ENCODE data around the gene TCP11.
A peak's percentile ranks its signal among the peaks of the same experiment; 100 is the strongest.

The TCP11 gene

DNA sequence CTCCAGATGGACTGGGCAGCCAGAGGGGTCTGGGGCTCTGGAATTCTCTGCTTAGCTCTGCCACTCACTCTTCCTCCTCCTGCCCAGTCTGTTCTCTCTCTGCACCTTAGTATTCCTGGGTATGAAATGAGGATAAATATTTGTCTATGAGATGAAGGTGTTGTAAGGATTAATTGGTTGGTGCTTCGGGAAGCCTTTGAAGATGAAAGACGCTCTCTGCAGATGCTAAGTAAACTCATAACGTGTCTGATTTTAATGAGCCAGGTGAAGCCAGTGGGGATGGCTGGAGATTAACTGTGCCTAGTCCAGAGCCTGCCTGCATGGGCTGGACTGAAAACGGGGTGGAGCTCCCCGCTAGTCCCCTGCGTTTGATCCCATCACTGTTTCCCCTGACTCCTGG, 23.1 kb upstream of the TCP11 start:
- Histone ChIP-seq H3K4me1 (ENCODE audit: control insufficient read depth in 5 of 5, insufficient read depth in 5 of 5, low read length in 5 of 5) (peaks cover 2 to 48% (median 34%) of the 10 kb centered on the region in 5 donors), H3K27me3 (ENCODE audit: control insufficient read depth in 5 of 5, insufficient read depth in 4 of 5, low read length in 5 of 5) (no peaks in the 10 kb centered on the region), H3K4me3 (ENCODE audit: low read depth in 1 of 5, low read length in 5 of 5) (no peak overlapping the region), H3K27ac (ENCODE audit: low read depth, low read length) (no peak overlapping the region), H3K36me3 (ENCODE audit: control insufficient read depth in 5 of 5, insufficient read depth in 5 of 5, low read length in 5 of 5) (no peaks in the 10 kb centered on the region), H3K9me3 (ENCODE audit: control insufficient read depth in 5 of 5, low read length in 5 of 5) (no peaks in the 10 kb centered on the region), H3K9ac (ENCODE audit: low read length in 5 of 5) (no peak overlapping the region)

GRCh38 chr6:35163836-35164235, 22.7 kb upstream of the TCP11 start:
- Histone ChIP-seq H3K27ac (ENCODE audit: low read depth, low read length) (no peak overlapping the region), H3K36me3 (ENCODE audit: control insufficient read depth in 5 of 5, insufficient read depth in 5 of 5, low read length in 5 of 5) (no peaks in the 10 kb centered on the region), H3K9ac (ENCODE audit: low read length in 5 of 5) (no peak overlapping the region), H3K4me1 (ENCODE audit: control insufficient read depth in 5 of 5, insufficient read depth in 5 of 5, low read length in 5 of 5) (peaks cover 2 to 51% (median 34%) of the 10 kb centered on the region in 5 donors), H3K9me3 (ENCODE audit: control insufficient read depth in 5 of 5, low read length in 5 of 5) (no peaks in the 10 kb centered on the region), H3K4me3 (ENCODE audit: low read depth in 1 of 5, low read length in 5 of 5) (no peak overlapping the region), H3K27me3 (ENCODE audit: control insufficient read depth in 5 of 5, insufficient read depth in 4 of 5, low read length in 5 of 5) (no peaks in the 10 kb centered on the region)

- Histone ChIP-seq H3K9ac (ENCODE audit: low read length in 5 of 5) (peak overlapping the region in 1 of 5 donors; percentile 32), H3K4me1 (ENCODE audit: control insufficient read depth in 5 of 5, insufficient read depth in 5 of 5, low read length in 5 of 5) (peaks cover 2 to 51% (median 34%) of the 10 kb centered on the region in 5 donors), H3K9me3 (ENCODE audit: control insufficient read depth in 5 of 5, low read length in 5 of 5) (no peaks in the 10 kb centered on the region), H3K36me3 (ENCODE audit: control insufficient read depth in 5 of 5, insufficient read depth in 5 of 5, low read length in 5 of 5) (no peaks in the 10 kb centered on the region), H3K27ac (ENCODE audit: low read depth, low read length) (peak overlapping the region; percentile 47), H3K4me3 (ENCODE audit: low read depth in 1 of 5, low read length in 5 of 5) (no peak overlapping the region), H3K27me3 (ENCODE audit: control insufficient read depth in 5 of 5, insufficient read depth in 4 of 5, low read length in 5 of 5) (no peaks in the 10 kb centered on the region)
Measured at GRCh38 chr6:35161776-35162607, 20.9 kb upstream of the TCP11 start.

DNA sequence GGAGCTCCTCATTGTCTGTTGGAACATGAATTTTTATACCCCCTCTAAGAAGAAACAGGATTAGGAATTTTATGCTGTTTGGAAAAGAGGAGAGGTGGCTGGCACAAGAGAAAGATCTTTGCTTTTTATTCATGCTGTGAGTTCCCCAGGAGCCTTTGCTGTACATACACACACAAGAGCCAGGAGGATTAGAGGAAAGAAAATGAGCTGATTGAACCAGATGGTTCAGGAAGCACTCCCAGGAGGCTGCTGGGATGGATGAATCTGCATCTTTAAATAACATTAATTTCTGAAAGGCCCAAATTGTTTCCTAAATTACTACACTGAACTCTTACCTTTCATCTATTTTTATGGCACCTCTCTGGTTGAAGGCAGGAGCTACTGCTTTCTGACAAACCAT, 20.1 kb upstream of the TCP11 start:
- peak overlapping the region; percentile 47 for H3K27ac ChIP-seq (ENCODE audit: low read depth, low read length)
- peaks cover 2 to 45% (median 29%) of the 10 kb centered on the region in 5 donors for H3K4me1 ChIP-seq (ENCODE audit: control insufficient read depth in 5 of 5, insufficient read depth in 5 of 5, low read length in 5 of 5)
- no peaks in the 10 kb centered on the region for H3K9me3 ChIP-seq (ENCODE audit: control insufficient read depth in 5 of 5, low read length in 5 of 5)
- no peaks in the 10 kb centered on the region for H3K36me3 ChIP-seq (ENCODE audit: control insufficient read depth in 5 of 5, insufficient read depth in 5 of 5, low read length in 5 of 5)
- no peaks in the 10 kb centered on the region for H3K27me3 ChIP-seq (ENCODE audit: control insufficient read depth in 5 of 5, insufficient read depth in 4 of 5, low read length in 5 of 5)
- no peak overlapping the region for H3K9ac ChIP-seq (ENCODE audit: low read length in 5 of 5)
- no peak overlapping the region for H3K4me3 ChIP-seq (ENCODE audit: low read depth in 1 of 5, low read length in 5 of 5)

DNA sequence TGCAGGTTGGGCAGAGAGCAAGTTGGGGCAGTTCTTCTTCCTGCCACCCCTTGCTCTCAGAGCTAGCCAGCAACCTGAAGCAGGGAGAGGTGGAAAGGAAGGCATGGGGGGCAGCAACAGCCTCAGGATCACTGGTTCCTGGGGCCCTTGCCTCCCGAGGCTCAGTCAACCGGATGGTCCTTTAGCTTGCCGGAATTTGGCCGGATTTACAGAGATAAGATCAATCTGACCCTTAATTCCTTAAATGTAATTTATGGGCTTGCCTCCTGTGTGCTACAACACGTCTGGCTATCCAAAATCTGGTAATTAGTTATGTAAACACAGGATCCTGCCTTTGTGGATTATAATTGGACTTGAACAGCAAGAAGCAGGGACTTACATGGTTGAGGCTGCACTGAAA, 19.5 kb upstream of the TCP11 start:
- peak overlapping the region in 1 of 5 donors; percentile 48 for H3K9ac ChIP-seq (ENCODE audit: low read length in 5 of 5)
- H3K27me3 ChIP-seq (ENCODE audit: control insufficient read depth in 5 of 5, insufficient read depth in 4 of 5, low read length in 5 of 5) = no peaks in the 10 kb centered on the region
- H3K4me3 ChIP-seq (ENCODE audit: low read depth in 1 of 5, low read length in 5 of 5) = no peak overlapping the region
- peak overlapping the region; percentile 47 for H3K27ac ChIP-seq (ENCODE audit: low read depth, low read length)
- H3K36me3 ChIP-seq (ENCODE audit: control insufficient read depth in 5 of 5, insufficient read depth in 5 of 5, low read length in 5 of 5) = no peaks in the 10 kb centered on the region
- H3K4me1 ChIP-seq (ENCODE audit: control insufficient read depth in 5 of 5, insufficient read depth in 5 of 5, low read length in 5 of 5) = peaks cover 2 to 40% (median 25%) of the 10 kb centered on the region in 5 donors
- H3K9me3 ChIP-seq (ENCODE audit: control insufficient read depth in 5 of 5, low read length in 5 of 5) = no peaks in the 10 kb centered on the region

GRCh38 chr6:35158520-35158919, 17.4 kb upstream of the TCP11 start:
- Histone ChIP-seq H3K36me3 (ENCODE audit: control insufficient read depth in 5 of 5, insufficient read depth in 5 of 5, low read length in 5 of 5) (no peaks in the 10 kb centered on the region), H3K9ac (ENCODE audit: low read length in 5 of 5) (no peak overlapping the region), H3K9me3 (ENCODE audit: control insufficient read depth in 5 of 5, low read length in 5 of 5) (no peaks in the 10 kb centered on the region), H3K27ac (ENCODE audit: low read depth, low read length) (no peak overlapping the region), H3K4me3 (ENCODE audit: low read depth in 1 of 5, low read length in 5 of 5) (no peak overlapping the region), H3K27me3 (ENCODE audit: control insufficient read depth in 5 of 5, insufficient read depth in 4 of 5, low read length in 5 of 5) (no peaks in the 10 kb centered on the region), H3K4me1 (ENCODE audit: control insufficient read depth in 5 of 5, insufficient read depth in 5 of 5, low read length in 5 of 5) (peaks cover 2 to 37% (median 24%) of the 10 kb centered on the region in 5 donors)

GRCh38 chr6:35154947-35155346, 13.8 kb upstream of the TCP11 start:
- peak overlapping the region; percentile 60 for H3K27ac ChIP-seq (ENCODE audit: low read depth, low read length)
- H3K9ac ChIP-seq (ENCODE audit: low read length in 5 of 5) = no peak overlapping the region

GRCh38 chr6:35154262-35154661, 13.1 kb upstream of the TCP11 start:
- Histone ChIP-seq H3K36me3 (ENCODE audit: control insufficient read depth in 5 of 5, insufficient read depth in 5 of 5, low read length in 5 of 5) (no peaks in the 10 kb centered on the region), H3K9ac (ENCODE audit: low read length in 5 of 5) (no peak overlapping the region), H3K4me3 (ENCODE audit: low read depth in 1 of 5, low read length in 5 of 5) (no peak overlapping the region), H3K27ac (ENCODE audit: low read depth, low read length) (no peak overlapping the region), H3K27me3 (ENCODE audit: control insufficient read depth in 5 of 5, insufficient read depth in 4 of 5, low read length in 5 of 5) (no peaks in the 10 kb centered on the region), H3K4me1 (ENCODE audit: control insufficient read depth in 5 of 5, insufficient read depth in 5 of 5, low read length in 5 of 5) (peaks cover 0 to 2% (median 0%) of the 10 kb centered on the region in 5 donors), H3K9me3 (ENCODE audit: control insufficient read depth in 5 of 5, low read length in 5 of 5) (no peaks in the 10 kb centered on the region)

More at GRCh38 chr6:35154947-35155346, 13.8 kb upstream of the TCP11 start:
- Histone ChIP-seq H3K4me3 (ENCODE audit: low read depth in 1 of 5, low read length in 5 of 5) (no peak overlapping the region), H3K9me3 (ENCODE audit: control insufficient read depth in 5 of 5, low read length in 5 of 5) (no peaks in the 10 kb centered on the region), H3K4me1 (ENCODE audit: control insufficient read depth in 5 of 5, insufficient read depth in 5 of 5, low read length in 5 of 5) (peaks cover 0 to 9% (median 3%) of the 10 kb centered on the region in 5 donors), H3K36me3 (ENCODE audit: control insufficient read depth in 5 of 5, insufficient read depth in 5 of 5, low read length in 5 of 5) (no peaks in the 10 kb centered on the region), H3K27me3 (ENCODE audit: control insufficient read depth in 5 of 5, insufficient read depth in 4 of 5, low read length in 5 of 5) (no peaks in the 10 kb centered on the region)

GRCh38 chr6:35152067-35152707, 11.0 kb upstream of the TCP11 start:
- Histone ChIP-seq H3K9me3 (ENCODE audit: control insufficient read depth in 5 of 5, low read length in 5 of 5) (no peaks in the 10 kb centered on the region), H3K36me3 (ENCODE audit: control insufficient read depth in 5 of 5, insufficient read depth in 5 of 5, low read length in 5 of 5) (no peaks in the 10 kb centered on the region), H3K27me3 (ENCODE audit: control insufficient read depth in 5 of 5, insufficient read depth in 4 of 5, low read length in 5 of 5) (no peaks in the 10 kb centered on the region), H3K27ac (ENCODE audit: low read depth, low read length) (no peak overlapping the region), H3K9ac (ENCODE audit: low read length in 5 of 5) (no peak overlapping the region), H3K4me1 (ENCODE audit: control insufficient read depth in 5 of 5, insufficient read depth in 5 of 5, low read length in 5 of 5) (peaks cover 0 to 8% (median 6%) of the 10 kb centered on the region in 5 donors), H3K4me3 (ENCODE audit: low read depth in 1 of 5, low read length in 5 of 5) (no peak overlapping the region)

DNA sequence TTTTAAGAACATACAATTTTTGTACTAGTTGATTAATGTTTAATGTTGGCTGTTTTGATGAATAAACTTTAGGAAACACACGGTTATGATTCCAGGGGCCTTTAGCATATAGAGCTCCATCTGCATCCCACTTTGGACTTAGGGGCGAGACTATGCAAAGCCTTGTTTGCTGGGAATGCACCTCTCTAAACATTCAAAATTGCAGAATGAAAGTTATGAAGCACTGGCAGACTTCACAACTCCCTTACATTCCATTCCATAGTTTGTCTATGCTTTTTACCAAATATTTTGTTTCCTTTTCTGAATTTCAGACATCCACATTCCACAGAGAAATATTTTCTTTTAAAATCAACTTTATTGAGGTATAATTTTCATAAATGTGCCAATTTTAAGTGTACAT, 10.3 kb upstream of the TCP11 start:
- Histone ChIP-seq H3K4me1 (ENCODE audit: control insufficient read depth in 5 of 5, insufficient read depth in 5 of 5, low read length in 5 of 5) (peaks cover 2 to 8% (median 6%) of the 10 kb centered on the region in 5 donors), H3K9me3 (ENCODE audit: control insufficient read depth in 5 of 5, low read length in 5 of 5) (no peaks in the 10 kb centered on the region), H3K27ac (ENCODE audit: low read depth, low read length) (no peak overlapping the region), H3K27me3 (ENCODE audit: control insufficient read depth in 5 of 5, insufficient read depth in 4 of 5, low read length in 5 of 5) (no peaks in the 10 kb centered on the region), H3K4me3 (ENCODE audit: low read depth in 1 of 5, low read length in 5 of 5) (no peak overlapping the region), H3K9ac (ENCODE audit: low read length in 5 of 5) (no peak overlapping the region), H3K36me3 (ENCODE audit: control insufficient read depth in 5 of 5, insufficient read depth in 5 of 5, low read length in 5 of 5) (no peaks in the 10 kb centered on the region)

Measured in subcutaneous abdominal adipose tissue (tissue), 5 donors.